ENCODE measurements around the gene PDE1A. TPM values are rescaled to one million over a fixed set of nuclear protein-coding genes. Genes with fewer than 3 reads are reported as not detected.

PDE1A gene
- polyA plus RNA-seq, 6 donors from 2014 or later: 0.50 to 0.58 TPM; not detected in 4

- Mint-ChIP-seq H3K4me3 (no peak overlapping the region), H3K36me3 (no peaks in the 10 kb centered on the region), H3K27ac (no peak overlapping the region), H3K9me3 (peaks cover 0 to 4% (median 0%) of the 10 kb centered on the region in 7 donors), H3K27me3 (no peaks in the 10 kb centered on the region), H3K4me1 (no peaks in the 10 kb centered on the region)
- no peak for ATAC-seq (ENCODE audit: low read depth in 2 of 2)
- no peak for DNase-seq
These were observed 159.9 kb downstream of the PDE1A start for GRCh38 chr2:182266909-182267308.

DNA sequence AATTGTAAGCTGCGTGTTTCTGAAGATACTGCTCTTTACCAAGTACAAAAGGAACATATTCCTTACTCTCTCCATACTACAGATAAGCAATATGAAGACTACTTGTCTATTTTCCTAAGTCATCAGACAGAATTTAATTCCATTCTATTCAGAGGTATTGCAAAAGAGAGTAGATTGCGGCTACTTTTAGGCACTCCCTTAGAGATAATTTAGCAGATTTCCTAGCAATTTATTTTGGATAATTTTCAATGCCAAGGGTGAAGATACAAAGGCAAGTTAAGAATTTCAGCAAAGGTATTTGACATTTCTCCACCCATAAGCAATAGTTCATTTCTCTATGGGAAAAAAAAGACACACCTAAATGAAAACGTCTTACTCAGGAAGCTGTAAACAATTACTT, 161.1 kb downstream of the PDE1A start:
- no peak for ATAC-seq (ENCODE audit: low read depth in 2 of 2)
- Mint-ChIP-seq H3K27ac (no peak overlapping the region), H3K4me1 (no peaks in the 10 kb centered on the region), H3K27me3 (no peaks in the 10 kb centered on the region), H3K36me3 (no peaks in the 10 kb centered on the region), H3K9me3 (peaks cover 0 to 4% (median 0%) of the 10 kb centered on the region in 7 donors), H3K4me3 (no peak overlapping the region)
- no peak for DNase-seq

GRCh38 chr2:182261860-182262387, 164.9 kb downstream of the PDE1A start:
- Mint-ChIP-seq H3K27ac (peak overlapping the region in 1 of 6 donors; percentile 15), H3K9me3 (peaks cover 0 to 2% (median 0%) of the 10 kb centered on the region in 7 donors), H3K4me3 (no peak overlapping the region), H3K4me1 (no peaks in the 10 kb centered on the region), H3K27me3 (peaks cover 0 to 4% (median 0%) of the 10 kb centered on the region in 3 donors), H3K36me3 (no peaks in the 10 kb centered on the region)
- DNase-seq (no peak), ATAC-seq (ENCODE audit: low read depth in 2 of 2) (no peak)

DNA sequence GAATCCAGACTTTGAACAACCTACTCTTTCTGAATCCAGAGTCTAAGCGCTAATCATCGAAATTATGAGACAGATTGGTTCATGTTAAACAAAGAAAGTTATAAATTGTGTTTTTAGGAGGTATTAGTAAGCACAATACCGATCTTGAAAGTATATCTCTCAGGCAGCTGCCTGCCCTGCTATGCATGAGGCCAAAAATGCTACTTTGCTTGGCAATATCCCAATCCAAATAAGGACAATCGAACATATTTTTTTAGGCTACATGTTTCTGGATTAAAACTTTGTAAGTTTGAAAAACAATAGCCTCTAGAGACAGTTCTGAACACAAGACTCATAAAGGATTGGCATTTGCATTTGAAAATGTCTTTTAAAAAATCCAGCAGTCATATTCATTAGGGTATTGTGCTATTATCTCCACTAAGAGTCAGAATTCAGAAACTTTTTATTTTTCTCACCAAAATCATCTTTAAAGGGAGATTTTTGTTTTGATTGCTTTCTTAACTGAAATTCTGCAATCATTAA, 167.1 kb downstream of the PDE1A start:
- DNase-seq (no peak), ATAC-seq (ENCODE audit: low read depth in 2 of 2) (no peak)
- H3K4me3 Mint-ChIP-seq: no peak overlapping the region
- H3K4me1 Mint-ChIP-seq: no peaks in the 10 kb centered on the region
- H3K36me3 Mint-ChIP-seq: no peaks in the 10 kb centered on the region
- peaks cover 0 to 4% (median 0%) of the 10 kb centered on the region in 7 donors for H3K9me3 Mint-ChIP-seq
- no peak overlapping the region for H3K27ac Mint-ChIP-seq
- peaks cover 0 to 4% (median 0%) of the 10 kb centered on the region in 3 donors for H3K27me3 Mint-ChIP-seq

DNA sequence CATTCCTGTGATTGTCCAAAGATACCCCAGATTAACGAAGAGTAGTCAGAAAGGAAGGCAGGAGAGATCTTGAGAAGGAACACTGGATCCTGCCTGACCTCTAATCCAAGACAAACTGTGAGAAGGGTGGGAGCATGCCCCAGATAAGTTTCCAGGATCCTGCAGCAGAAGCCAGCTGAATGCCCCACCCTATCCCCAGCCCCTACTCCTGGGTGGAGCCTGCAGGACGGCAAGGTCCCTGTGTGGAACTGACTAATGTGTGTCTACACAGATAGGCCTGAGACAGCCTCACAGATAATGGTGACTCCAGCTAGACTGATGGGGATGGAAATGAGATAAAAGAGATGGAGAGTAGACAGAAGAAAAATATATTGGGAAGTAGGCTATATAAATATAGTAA, 174.3 kb downstream of the PDE1A start:
- Mint-ChIP-seq H3K4me1 (no peaks in the 10 kb centered on the region), H3K27me3 (no peaks in the 10 kb centered on the region), H3K4me3 (no peak overlapping the region), H3K27ac (no peak overlapping the region), H3K36me3 (no peaks in the 10 kb centered on the region), H3K9me3 (peaks cover 0 to 6% (median 2%) of the 10 kb centered on the region in 7 donors)
- DNase-seq (no peak), ATAC-seq (ENCODE audit: low read depth in 2 of 2) (no peak)

DNA sequence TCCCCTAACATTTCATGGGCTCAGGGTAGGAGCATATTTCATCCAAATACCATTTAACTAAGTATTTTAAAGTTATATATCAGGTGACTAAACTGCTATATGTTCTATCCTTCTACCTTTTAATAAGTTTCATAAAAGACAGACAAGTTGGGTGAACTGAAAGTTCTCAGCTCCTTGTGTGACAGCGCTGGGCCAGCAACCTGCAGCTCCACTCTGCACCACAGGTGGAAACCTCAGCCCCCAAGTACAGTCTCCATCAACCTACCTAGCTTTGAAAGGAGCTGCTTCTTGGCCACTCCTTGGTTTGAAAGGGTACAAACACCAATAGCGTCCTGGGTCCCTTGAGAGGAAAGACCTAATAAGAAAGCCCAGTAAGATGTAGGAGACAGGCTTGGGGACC, 177.9 kb downstream of the PDE1A start:
- ATAC-seq (ENCODE audit: low read depth in 2 of 2) (no peak), DNase-seq (no peak)
- Mint-ChIP-seq H3K9me3 (peaks cover 0 to 2% (median 0%) of the 10 kb centered on the region in 7 donors), H3K27ac (no peak overlapping the region), H3K27me3 (no peaks in the 10 kb centered on the region), H3K36me3 (no peaks in the 10 kb centered on the region), H3K4me1 (no peaks in the 10 kb centered on the region), H3K4me3 (no peak overlapping the region)

- ATAC-seq (ENCODE audit: low read depth in 2 of 2) (no peak), DNase-seq (no peak)
- Mint-ChIP-seq H3K27me3 (peaks cover 0 to 2% (median 0%) of the 10 kb centered on the region in 3 donors), H3K4me1 (no peaks in the 10 kb centered on the region), H3K36me3 (no peaks in the 10 kb centered on the region), H3K27ac (no peak overlapping the region), H3K4me3 (no peak overlapping the region), H3K9me3 (peaks cover 0 to 2% (median 0%) of the 10 kb centered on the region in 7 donors)
These were observed 178.5 kb downstream of the PDE1A start for GRCh38 chr2:182248362-182248761.

DNA sequence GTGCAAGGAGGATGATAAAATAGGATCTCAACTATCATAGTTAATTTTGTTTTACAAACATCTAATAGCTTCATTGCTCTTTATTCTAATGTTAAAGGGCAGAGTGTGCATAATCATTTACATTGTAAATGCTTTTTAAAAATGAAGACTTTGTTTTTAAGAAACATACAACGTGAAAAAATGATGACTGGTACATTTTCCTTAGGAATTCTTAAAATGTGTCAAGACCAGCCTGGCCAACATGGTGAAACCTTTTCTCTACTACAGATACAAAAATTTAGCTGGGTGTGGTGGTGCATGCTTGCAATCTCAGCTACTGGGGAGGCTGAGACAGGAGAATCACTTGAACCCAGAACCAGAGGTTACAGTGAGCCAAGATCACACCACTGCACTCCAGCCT, 179.0 kb downstream of the PDE1A start:
- DNase-seq: no peak
- Mint-ChIP-seq H3K9me3 (peaks cover 0 to 2% (median 0%) of the 10 kb centered on the region in 7 donors), H3K36me3 (no peaks in the 10 kb centered on the region), H3K27me3 (peaks cover 0 to 5% (median 0%) of the 10 kb centered on the region in 3 donors), H3K4me1 (no peaks in the 10 kb centered on the region), H3K4me3 (no peak overlapping the region), H3K27ac (no peak overlapping the region)
- no peak for ATAC-seq (ENCODE audit: low read depth in 2 of 2)

DNA sequence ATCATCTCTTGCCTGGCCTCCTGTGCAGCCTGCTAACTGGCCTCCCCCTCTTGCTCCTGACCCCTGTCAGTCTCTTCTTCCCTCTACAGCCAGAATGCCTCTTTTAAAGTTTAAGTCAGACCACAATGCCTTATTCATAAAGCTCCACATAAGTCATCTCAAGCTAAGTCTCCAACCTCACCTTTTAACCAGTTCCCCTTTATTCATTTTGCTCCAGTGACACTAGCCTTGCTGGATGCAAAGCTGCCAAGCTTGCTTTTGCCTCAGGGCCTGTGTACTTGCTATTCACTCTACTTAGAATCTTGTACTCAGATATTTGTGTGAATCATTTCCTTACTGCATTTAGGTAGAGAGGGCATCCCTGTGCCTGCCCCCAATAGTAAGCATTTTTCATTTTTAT, 180.9 kb downstream of the PDE1A start:
- H3K27ac Mint-ChIP-seq: no peak overlapping the region
- H3K4me3 Mint-ChIP-seq: no peak overlapping the region
- peaks cover under 1 to 2% (median under 1%) of the 10 kb centered on the region in 3 donors for H3K4me1 Mint-ChIP-seq
- ATAC-seq (ENCODE audit: low read depth in 2 of 2) (no peak), DNase-seq (no peak)
- H3K9me3 Mint-ChIP-seq: peaks cover 0 to 2% (median 0%) of the 10 kb centered on the region in 7 donors
- H3K36me3 Mint-ChIP-seq: no peaks in the 10 kb centered on the region
- H3K27me3 Mint-ChIP-seq: peaks cover 0 to 5% (median 0%) of the 10 kb centered on the region in 3 donors

DNA sequence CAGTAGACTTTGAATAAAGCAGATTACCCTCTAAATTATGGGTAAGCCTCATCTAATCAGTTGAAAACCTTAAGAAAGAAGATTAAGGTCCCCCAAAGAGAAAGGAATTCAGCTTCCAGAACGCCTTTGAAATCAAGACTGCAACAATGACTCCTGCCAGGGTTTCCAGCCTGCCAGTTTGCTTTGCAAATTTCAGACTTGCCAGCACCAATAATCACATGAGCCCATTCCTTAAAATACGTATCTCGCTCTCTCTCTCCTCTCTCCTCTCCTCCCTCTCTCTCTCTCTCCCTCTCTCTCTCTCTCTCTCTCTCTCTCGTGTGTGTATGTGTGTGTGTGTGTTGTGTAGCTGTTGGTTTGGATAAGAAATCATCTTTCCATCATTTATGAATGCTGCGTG, 184.2 kb downstream of the PDE1A start:
- no peak overlapping the region for H3K4me3 Mint-ChIP-seq

GRCh38 chr2:182241936-182242335, 184.9 kb downstream of the PDE1A start:
- Mint-ChIP-seq H3K4me1 (peaks cover 3 to 7% (median 5%) of the 10 kb centered on the region in 3 donors), H3K36me3 (no peaks in the 10 kb centered on the region), H3K27me3 (peaks cover 0 to 5% (median 5%) of the 10 kb centered on the region in 3 donors), H3K9me3 (no peaks in the 10 kb centered on the region), H3K27ac (no peak overlapping the region), H3K4me3 (no peak overlapping the region)
- no peak for ATAC-seq (ENCODE audit: low read depth in 2 of 2)
- DNase-seq: no peak

More for the DNA sequence above, 184.2 kb downstream of the PDE1A start:
- Mint-ChIP-seq H3K36me3 (no peaks in the 10 kb centered on the region), H3K27ac (no peak overlapping the region), H3K27me3 (peaks cover 0 to 5% (median 2%) of the 10 kb centered on the region in 3 donors), H3K9me3 (no peaks in the 10 kb centered on the region), H3K4me1 (peaks cover 3 to 7% (median 5%) of the 10 kb centered on the region in 3 donors)
- DNase-seq (no peak), ATAC-seq (ENCODE audit: low read depth in 2 of 2) (no peak)

DNA sequence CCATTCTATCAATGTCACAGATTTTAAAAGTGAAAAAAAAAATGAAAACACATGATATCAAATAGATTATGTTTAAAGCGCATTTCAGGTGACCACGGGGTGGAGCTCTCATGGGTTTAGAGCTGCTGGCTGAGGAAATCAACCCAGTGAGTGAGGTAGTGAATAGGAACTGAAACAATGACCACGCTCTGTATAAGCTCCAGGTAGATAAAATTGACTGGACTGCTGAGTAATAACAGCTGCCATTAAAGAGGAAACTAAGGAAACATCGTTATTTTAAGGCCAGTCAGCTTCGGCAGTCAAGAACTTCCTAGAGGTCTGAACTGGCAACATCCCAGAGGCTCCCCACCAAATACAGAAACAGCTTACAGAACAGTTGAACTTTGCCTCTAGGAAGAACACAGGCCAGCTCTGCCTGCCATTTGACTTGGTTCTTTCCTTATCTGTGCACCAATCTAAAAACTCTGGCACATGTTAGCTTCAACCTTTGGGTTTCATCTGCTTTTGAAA, 185.9 kb downstream of the PDE1A start:
- ATAC-seq (ENCODE audit: low read depth in 2 of 2) (peak; percentile 43 to 50), DNase-seq (no peak)
- H3K36me3 Mint-ChIP-seq: no peaks in the 10 kb centered on the region
- no peak overlapping the region for H3K4me3 Mint-ChIP-seq
- no peaks in the 10 kb centered on the region for H3K9me3 Mint-ChIP-seq
- H3K27ac Mint-ChIP-seq: no peak overlapping the region
- H3K27me3 Mint-ChIP-seq: peaks cover 0 to 5% (median 5%) of the 10 kb centered on the region in 3 donors
- peaks cover 3 to 7% (median 5%) of the 10 kb centered on the region in 3 donors for H3K4me1 Mint-ChIP-seq

DNA sequence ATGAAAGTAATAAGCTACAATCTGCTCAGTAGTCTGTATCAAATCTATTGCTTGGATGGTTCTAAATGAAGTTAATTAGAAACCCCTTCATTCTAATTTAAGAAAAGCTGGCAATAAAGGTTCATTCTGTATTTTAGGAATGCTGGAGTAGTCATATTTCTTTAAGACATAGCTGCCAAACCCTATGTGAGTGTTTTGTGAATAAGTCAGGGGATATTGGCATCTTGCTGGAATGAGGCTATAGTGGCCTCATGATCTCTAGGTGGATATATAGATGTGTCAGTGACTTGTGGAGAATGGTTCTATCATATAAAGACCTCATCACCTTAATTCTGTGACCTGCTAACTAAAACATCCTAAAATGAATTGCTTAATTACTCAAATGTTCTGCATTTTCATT, 196.3 kb downstream of the PDE1A start:
- no peaks in the 10 kb centered on the region for H3K36me3 Mint-ChIP-seq
- no peaks in the 10 kb centered on the region for H3K9me3 Mint-ChIP-seq
- no peak for DNase-seq
- H3K4me3 Mint-ChIP-seq: no peak overlapping the region
- H3K27me3 Mint-ChIP-seq: no peaks in the 10 kb centered on the region
- no peak for ATAC-seq (ENCODE audit: low read depth in 2 of 2)
- H3K27ac Mint-ChIP-seq: no peak overlapping the region
- H3K4me1 Mint-ChIP-seq: no peaks in the 10 kb centered on the region

DNA sequence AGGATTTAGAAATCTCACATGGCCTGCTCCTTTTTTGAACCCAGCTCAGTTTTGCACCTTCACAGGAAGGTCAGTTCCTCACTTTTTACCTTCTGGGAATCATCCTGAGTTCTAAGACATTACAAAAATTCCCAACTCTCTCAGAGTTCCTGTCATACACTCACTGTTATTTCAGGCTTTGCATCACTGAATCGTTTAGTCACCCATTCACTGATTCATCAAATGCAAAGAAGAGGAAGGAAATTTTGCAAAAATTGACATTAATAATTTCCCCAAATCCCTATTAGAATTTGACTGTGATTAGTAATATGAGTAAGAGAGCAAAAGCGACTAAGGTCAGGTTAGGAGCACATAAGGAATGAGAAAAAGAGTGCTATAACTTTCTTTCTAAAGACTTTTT, 197.5 kb downstream of the PDE1A start:
- no peaks in the 10 kb centered on the region for H3K9me3 Mint-ChIP-seq
- ATAC-seq (ENCODE audit: low read depth in 2 of 2) (no peak), DNase-seq (no peak)
- no peaks in the 10 kb centered on the region for H3K27me3 Mint-ChIP-seq
- H3K4me3 Mint-ChIP-seq: no peak overlapping the region
- H3K27ac Mint-ChIP-seq: no peak overlapping the region
- no peaks in the 10 kb centered on the region for H3K36me3 Mint-ChIP-seq
- H3K4me1 Mint-ChIP-seq: no peaks in the 10 kb centered on the region

All from naive B cell (primary cell).